WI38 (cell line): ENCODE results near the gene BST1.

Source experiments
- H3K4me3 ChIP-seq: 2 replicates; pipeline ENCODE4 v1.5.1; 2011; ENCODE audit warnings: low read depth, mild to moderate bottlenecking, control low read depth, low read length
- TF ChIP-seq, protein P1 (sequence below): IDR thresholded peaks from 2 replicates; pipeline ENCODE4 v1.5.1; 2012; ENCODE audit warnings: low read depth, mild to moderate bottlenecking, control low read depth, low read length

BST1 gene

DNA sequence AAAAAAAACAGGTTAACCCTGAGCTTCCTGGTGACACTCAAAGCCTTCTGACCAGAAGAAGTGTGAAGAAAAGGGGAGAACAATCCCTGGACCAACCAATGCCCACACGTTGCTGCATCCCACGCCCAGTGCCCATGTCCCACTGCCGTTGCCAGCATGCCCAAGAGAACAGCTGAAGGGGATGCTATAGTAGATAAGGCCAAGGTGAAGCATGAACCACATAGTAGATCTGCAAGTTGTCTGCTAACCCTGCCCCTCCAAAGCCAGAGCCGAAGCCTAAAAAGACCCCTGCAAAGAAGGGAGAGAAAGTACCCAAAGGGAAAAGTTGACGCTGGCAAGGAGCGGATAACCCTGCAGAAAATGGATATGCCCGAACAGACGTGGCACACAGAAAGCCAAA, 64.0 kb downstream of the BST1 start:
- TF ChIP-seq, protein P1, sequence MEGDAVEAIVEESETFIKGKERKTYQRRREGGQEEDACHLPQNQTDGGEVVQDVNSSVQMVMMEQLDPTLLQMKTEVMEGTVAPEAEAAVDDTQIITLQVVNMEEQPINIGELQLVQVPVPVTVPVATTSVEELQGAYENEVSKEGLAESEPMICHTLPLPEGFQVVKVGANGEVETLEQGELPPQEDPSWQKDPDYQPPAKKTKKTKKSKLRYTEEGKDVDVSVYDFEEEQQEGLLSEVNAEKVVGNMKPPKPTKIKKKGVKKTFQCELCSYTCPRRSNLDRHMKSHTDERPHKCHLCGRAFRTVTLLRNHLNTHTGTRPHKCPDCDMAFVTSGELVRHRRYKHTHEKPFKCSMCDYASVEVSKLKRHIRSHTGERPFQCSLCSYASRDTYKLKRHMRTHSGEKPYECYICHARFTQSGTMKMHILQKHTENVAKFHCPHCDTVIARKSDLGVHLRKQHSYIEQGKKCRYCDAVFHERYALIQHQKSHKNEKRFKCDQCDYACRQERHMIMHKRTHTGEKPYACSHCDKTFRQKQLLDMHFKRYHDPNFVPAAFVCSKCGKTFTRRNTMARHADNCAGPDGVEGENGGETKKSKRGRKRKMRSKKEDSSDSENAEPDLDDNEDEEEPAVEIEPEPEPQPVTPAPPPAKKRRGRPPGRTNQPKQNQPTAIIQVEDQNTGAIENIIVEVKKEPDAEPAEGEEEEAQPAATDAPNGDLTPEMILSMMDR = no peak
- no peak overlapping the region for H3K4me3 ChIP-seq

DNA sequence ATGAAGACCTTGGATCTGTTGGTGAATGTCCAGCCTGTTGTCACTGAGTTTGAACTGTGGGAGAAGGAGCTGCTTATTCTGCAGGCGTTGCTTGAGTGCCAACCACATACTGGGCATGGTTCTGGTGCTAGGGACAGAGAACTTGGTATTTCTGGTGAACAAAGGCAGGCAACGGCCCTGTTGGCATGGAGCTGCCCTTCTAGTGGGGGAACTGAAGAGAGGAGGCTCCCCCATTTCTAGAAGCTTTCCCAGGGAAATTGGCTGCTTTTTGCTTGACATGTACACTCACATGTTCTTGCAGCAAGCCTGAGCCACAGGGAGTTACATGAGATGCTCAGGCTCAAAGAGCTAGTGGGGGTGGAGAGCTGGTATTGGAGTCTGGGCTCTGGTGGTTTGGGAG, 66.3 kb downstream of the BST1 start:
- no peak overlapping the region for H3K4me3 ChIP-seq
- TF ChIP-seq, protein P1 = no peak

DNA sequence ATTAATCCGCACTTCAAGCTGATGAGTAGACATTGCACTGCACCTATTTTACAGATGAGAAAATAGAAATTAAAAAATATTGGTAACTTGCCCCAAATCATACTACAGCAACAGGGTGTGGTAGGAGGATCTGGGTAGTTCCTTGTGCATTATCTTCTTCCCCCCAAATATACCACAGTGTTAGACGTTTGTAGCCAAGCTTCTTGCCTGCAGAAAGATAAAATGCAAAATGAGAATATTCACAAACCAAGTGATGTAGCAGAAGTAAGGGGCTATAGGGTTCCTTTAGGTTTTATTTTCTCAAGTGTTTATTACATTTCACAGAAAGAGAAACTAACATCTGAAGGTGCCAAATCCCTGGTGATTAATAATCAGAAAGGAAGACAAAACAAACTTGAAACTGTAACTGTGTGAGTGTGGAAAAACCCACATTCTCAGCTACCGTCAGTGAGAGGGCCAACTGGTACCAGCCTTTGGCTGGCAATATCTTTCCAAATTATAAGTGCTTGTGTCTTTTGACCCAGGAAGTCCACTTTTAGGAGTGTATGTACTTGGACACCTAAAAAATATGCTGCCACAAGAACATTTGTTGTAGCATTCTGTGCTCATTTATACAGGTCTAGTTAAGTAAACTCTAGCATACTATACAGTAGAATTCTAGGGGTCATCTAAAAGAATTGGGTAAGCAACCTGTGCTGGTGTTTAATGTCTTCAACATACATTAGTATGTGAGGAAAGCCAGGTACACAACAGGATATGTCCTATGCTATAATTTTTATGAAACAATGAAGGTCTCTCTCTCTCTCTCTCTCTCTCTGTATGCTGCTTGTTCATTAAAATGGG, 68.6 kb downstream of the BST1 start:
- TF ChIP-seq, protein P1 = no peak

DNA sequence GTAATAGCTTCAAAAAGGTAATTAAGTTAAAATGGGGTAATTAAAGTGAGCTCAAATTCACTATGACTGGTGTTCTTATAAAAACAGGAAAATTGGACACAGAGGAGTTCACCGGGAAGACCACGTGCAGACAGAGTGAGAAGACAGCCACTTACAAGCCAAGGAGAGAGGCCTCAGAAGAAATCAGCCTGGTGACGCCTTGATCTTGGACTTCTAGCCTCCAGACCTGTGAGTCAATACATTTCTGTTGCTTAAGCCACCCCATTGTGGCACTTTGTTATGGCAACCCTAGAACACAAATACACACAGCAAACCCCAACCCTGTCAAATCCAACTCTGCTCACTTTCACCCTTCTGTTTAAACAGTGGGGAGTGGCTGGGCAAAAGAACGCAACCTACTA, 71.2 kb downstream of the BST1 start:
- TF ChIP-seq, protein P1 = no peak
- no peak overlapping the region for H3K4me3 ChIP-seq

More for the DNA sequence above, 68.6 kb downstream of the BST1 start:
- H3K4me3 ChIP-seq = no peak overlapping the region

DNA sequence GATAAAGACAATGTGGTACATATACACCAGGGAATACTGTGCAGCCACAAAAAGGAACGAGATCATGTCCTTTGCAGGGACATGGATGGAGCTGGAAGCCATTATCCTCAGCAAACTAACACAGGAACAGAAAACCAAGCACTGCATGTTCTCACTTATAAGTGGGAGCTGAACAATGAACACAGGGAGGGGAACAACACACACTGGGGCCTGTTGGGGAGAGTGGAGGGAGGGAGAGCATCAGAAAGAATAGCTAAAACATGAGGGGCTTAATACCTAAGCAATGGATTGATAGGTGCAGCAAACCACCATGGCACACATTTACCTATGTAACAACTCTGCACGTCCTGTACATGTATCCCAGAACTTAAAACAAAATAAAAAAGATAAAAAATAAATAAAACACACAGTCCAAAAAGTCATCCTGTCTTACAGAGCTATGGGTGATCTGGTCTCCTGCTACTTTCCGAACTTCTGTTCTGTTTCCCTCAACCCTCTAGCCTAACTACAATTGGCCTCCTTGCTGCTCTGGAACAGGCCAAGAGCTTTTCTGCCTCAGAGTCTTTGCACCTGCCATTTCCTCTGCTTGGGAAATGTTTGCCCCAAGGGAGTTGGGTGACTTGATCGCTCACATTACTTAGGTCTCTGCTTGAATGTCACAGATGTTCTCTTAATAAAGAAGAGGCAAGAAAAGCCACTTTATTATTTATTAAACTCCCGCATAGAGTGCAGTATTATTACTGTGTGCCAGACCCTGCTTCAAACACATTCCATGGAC, 74.2 kb downstream of the BST1 start:
- TF ChIP-seq, protein P1 = no peak
- H3K4me3 ChIP-seq = no peak overlapping the region

DNA sequence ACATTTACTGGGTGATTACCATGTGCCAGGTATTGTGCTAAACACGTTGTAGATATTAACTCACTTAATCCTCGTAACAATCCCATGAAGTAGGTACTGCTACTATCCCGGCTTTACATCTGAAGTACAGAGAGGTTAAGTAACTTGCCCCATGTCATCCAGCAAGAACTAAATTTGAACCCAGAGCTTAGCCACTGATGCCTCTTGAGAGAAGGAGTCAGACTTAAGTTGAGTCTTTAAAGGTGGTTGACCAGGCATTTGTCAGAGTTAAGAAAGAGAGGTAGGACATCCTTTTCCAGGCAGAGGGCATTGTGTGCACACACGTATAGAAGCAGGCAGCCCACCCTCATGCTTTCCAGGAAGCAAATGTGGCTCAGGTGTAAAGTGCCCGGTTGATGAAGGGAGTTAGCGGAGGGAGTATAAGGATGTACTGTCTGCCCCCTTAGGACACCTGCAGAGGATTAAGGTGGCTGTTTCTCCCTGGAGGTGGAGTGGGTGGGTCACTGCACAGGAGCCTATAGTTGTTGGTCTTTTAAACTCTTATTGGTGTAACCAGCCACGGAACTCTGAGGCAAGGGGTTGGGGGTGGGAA, 74.9 kb downstream of the BST1 start:
- TF ChIP-seq, protein P1 = no peak
- H3K4me3 ChIP-seq = no peak overlapping the region
